Activated CD4-positive, CD25-positive, alpha-beta regulatory T cell treated with anti-CD3 and anti-CD28 coated beads, Interleukin-2, amount 50 U/mL, for 24 hours (primary cell): ENCODE data around the gene VSTM2B.

Experiments
- ATAC-seq, 2 donors: fragments of 150-1000 bp; cut with Tn5 transposase; one replicate each; pipeline ENCODE4 v1.10.0; 2021; ENCODE audit warnings: mild to moderate bottlenecking in 1 of 2, moderate library complexity in 1 of 2

VSTM2B gene

GRCh38 chr19:29516358-29516725 lies 9.5 kb upstream of the VSTM2B start:
- no peak for ATAC-seq

GRCh38 chr19:29516821-29517395 lies 8.9 kb upstream of the VSTM2B start:
- no peak for ATAC-seq

GRCh38 chr19:29517412-29517811 lies 8.4 kb upstream of the VSTM2B start:
- no peak for ATAC-seq

GRCh38 chr19:29517946-29518345 lies 7.8 kb upstream of the VSTM2B start:
- no peak for ATAC-seq

- no peak for ATAC-seq
Observed at GRCh38 chr19:29519146-29519545, 6.6 kb upstream of the VSTM2B start.

GRCh38 chr19:29519931-29520330 lies 5.9 kb upstream of the VSTM2B start:
- no peak for ATAC-seq

- ATAC-seq: no peak
Observed at GRCh38 chr19:29520390-29520789, 5.4 kb upstream of the VSTM2B start.

GRCh38 chr19:29521291-29522075 lies 4.3 kb upstream of the VSTM2B start:
- ATAC-seq: no peak

GRCh38 chr19:29523568-29523967 lies 2.2 kb upstream of the VSTM2B start:
- ATAC-seq: no peak

GRCh38 chr19:29524201-29524911 lies 1.4 kb upstream of the VSTM2B start:
- ATAC-seq: no peak

GRCh38 chr19:29524912-29525831 lies 622 bp upstream of the VSTM2B start:
- no peak for ATAC-seq

- ATAC-seq: no peak
Observed at GRCh38 chr19:29526730-29527499, 1.1 kb downstream of the VSTM2B start.

GRCh38 chr19:29527500-29528328 lies 1.9 kb downstream of the VSTM2B start:
- ATAC-seq: no peak

GRCh38 chr19:29528350-29528945 lies 2.7 kb downstream of the VSTM2B start:
- ATAC-seq: peak; percentile 72 to 76

GRCh38 chr19:29528946-29529645 lies 3.3 kb downstream of the VSTM2B start:
- ATAC-seq: no peak

- no peak for ATAC-seq
Observed at GRCh38 chr19:29529646-29530539, 4.1 kb downstream of the VSTM2B start.

- no peak for ATAC-seq
Observed at GRCh38 chr19:29530540-29531457, 5.0 kb downstream of the VSTM2B start.
